ENCODE measurements around the gene NFIB.

The NFIB gene

GRCh38 chr9:14165376-14166035, 148.4 kb downstream of the NFIB start:
- no peaks in the 10 kb centered on the region; the same call in 1 of the 2 replicates for H3K4me1 ChIP-seq (ENCODE audit: insufficient read depth, low read length)
- no peak overlapping the region for H3K27ac ChIP-seq (ENCODE audit: low read length)
- no peak overlapping the region for H3K9ac ChIP-seq (ENCODE audit: low read depth, low read length)
- no peaks in the 10 kb centered on the region for H3K9me3 ChIP-seq (ENCODE audit: insufficient read depth, low read depth, low read length)
- no peak overlapping the region for H3K4me3 ChIP-seq (ENCODE audit: low read length)
- H3K27me3 ChIP-seq (ENCODE audit: insufficient read depth, low read length) = no peaks in the 10 kb centered on the region
- no peaks in the 10 kb centered on the region for H3K36me3 ChIP-seq (ENCODE audit: insufficient read depth, low read depth, low read length)

- no peak overlapping the region for H3K4me3 ChIP-seq (ENCODE audit: low read length)
- H3K27me3 ChIP-seq (ENCODE audit: insufficient read depth, low read length) = no peaks in the 10 kb centered on the region
- no peak overlapping the region for H3K9ac ChIP-seq (ENCODE audit: low read depth, low read length)
- H3K9me3 ChIP-seq (ENCODE audit: insufficient read depth, low read depth, low read length) = no peaks in the 10 kb centered on the region
- no peaks in the 10 kb centered on the region for H3K36me3 ChIP-seq (ENCODE audit: insufficient read depth, low read depth, low read length)
- no peaks in the 10 kb centered on the region; the same call in 1 of the 2 replicates for H3K4me1 ChIP-seq (ENCODE audit: insufficient read depth, low read length)
- no peak overlapping the region for H3K27ac ChIP-seq (ENCODE audit: low read length)
Observed at GRCh38 chr9:14164908-14165307, 149.0 kb downstream of the NFIB start.

DNA sequence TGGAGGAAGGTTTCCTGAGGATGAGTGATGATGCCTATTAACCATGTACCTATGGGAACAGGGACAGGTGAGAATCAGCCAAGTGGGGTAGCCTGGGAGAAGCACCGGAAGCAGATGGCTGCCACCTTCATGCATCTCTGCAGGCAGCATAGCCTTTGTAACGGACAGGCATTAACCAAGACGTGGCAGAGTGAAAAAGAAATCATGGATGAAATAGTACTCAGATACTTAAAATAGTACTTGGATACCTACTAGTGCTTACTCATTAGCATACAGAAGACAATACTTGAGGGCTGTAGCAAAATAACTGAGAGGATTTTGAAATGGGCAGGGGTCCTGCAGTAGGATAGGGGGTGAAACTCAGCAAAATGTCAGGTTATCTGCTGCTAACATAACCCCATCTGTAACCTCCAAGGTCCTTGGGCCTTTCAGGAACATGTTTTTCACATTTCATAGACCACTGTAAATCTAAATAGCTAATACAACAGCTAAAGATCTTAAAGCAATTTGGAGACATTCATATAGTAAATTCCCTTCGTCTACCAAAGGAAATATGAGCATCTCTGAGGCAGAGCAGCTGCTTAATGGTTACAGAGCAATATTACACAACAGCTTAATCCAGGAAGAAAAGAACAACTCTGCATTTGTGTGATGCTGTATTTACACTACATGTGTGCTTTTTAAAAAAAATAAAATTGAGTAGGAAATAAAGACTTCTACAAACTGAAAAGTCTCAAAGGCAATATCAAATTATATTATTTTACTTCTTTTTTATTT, 154.3 kb downstream of the NFIB start:
- Histone ChIP-seq H3K27ac (ENCODE audit: low read length) (no peak overlapping the region), H3K9ac (ENCODE audit: low read depth, low read length) (no peak overlapping the region), H3K36me3 (ENCODE audit: insufficient read depth, low read depth, low read length) (no peaks in the 10 kb centered on the region), H3K4me3 (ENCODE audit: low read length) (no peak overlapping the region), H3K4me1 (ENCODE audit: insufficient read depth, low read length) (peaks cover 11% of the 10 kb centered on the region), H3K27me3 (ENCODE audit: insufficient read depth, low read length) (no peaks in the 10 kb centered on the region), H3K9me3 (ENCODE audit: insufficient read depth, low read depth, low read length) (no peaks in the 10 kb centered on the region)

DNA sequence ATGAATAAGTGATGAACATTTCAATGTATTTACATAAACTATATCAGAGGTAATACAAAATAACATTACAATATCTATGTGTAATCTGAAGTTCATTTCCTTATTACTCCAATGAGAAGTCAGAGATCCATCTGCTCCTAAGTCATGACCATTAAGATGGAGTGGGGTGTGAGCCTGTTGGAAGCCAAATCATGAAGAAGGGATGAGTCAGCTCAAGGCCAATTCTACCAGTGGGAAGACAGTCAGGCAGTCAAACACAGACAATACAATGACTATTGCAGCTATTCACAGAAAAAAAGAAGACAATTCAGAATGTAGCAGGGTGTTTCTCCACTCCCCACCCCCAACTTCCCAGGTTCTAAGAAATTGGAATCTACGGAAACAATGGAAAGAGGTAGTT, 155.0 kb downstream of the NFIB start:
- Histone ChIP-seq H3K4me1 (ENCODE audit: insufficient read depth, low read length) (peaks cover 11% of the 10 kb centered on the region), H3K9me3 (ENCODE audit: insufficient read depth, low read depth, low read length) (no peaks in the 10 kb centered on the region), H3K36me3 (ENCODE audit: insufficient read depth, low read depth, low read length) (no peaks in the 10 kb centered on the region), H3K27me3 (ENCODE audit: insufficient read depth, low read length) (no peaks in the 10 kb centered on the region), H3K27ac (ENCODE audit: low read length) (no peak overlapping the region), H3K4me3 (ENCODE audit: low read length) (no peak overlapping the region), H3K9ac (ENCODE audit: low read depth, low read length) (no peak overlapping the region)

- no peak overlapping the region for H3K9ac ChIP-seq (ENCODE audit: low read depth, low read length)
- H3K9me3 ChIP-seq (ENCODE audit: insufficient read depth, low read depth, low read length) = no peaks in the 10 kb centered on the region
- H3K4me3 ChIP-seq (ENCODE audit: low read length) = no peak overlapping the region
- peaks cover 13% of the 10 kb centered on the region for H3K4me1 ChIP-seq (ENCODE audit: insufficient read depth, low read length)
- H3K27me3 ChIP-seq (ENCODE audit: insufficient read depth, low read length) = no peaks in the 10 kb centered on the region
- H3K27ac ChIP-seq (ENCODE audit: low read length) = no peak overlapping the region
- H3K36me3 ChIP-seq (ENCODE audit: insufficient read depth, low read depth, low read length) = no peaks in the 10 kb centered on the region
Observed at GRCh38 chr9:14158136-14158813, 155.7 kb downstream of the NFIB start.

DNA sequence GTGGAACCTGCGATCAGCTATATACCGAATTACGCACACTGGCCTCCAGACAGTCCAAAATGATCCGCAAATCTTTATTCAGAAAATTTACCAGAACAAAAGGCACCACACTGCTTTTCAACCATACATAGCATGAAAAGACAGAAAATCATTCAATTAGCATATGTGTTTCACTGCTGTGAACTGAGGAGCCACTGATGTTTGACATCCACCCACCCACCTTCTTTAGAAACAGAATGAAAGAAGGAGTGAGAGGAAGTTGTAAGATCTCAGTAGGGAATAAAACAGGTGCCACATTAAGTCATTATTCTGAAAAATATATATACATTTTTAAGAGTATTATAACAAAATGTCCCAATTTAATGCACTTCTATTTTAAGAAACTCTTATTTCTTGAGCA, 156.8 kb downstream of the NFIB start:
- Histone ChIP-seq H3K36me3 (ENCODE audit: insufficient read depth, low read depth, low read length) (no peaks in the 10 kb centered on the region), H3K9me3 (ENCODE audit: insufficient read depth, low read depth, low read length) (no peaks in the 10 kb centered on the region), H3K27ac (ENCODE audit: low read length) (no peak overlapping the region), H3K4me3 (ENCODE audit: low read length) (no peak overlapping the region), H3K27me3 (ENCODE audit: insufficient read depth, low read length) (no peaks in the 10 kb centered on the region), H3K9ac (ENCODE audit: low read depth, low read length) (no peak overlapping the region), H3K4me1 (ENCODE audit: insufficient read depth, low read length) (peaks cover 15% of the 10 kb centered on the region)

DNA sequence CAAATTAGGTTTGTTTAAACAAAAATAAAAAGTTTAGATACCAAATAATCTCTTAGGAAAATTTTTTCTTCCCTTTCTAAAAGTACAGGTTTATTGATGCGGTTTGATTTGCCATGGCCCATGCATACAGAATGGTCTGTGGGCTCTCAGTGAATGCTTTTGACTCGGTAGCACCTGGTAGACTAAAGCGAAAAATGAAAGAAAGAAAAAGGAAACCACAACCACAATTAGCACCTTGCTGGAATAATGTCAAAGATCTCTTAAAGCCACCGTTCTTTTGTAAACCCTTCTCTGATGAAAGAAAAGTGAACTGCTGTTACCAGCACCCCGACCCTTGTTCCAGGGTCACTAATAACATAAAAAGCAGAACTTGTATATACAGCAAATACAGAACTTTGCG, 157.9 kb downstream of the NFIB start:
- H3K36me3 ChIP-seq (ENCODE audit: insufficient read depth, low read depth, low read length) = no peaks in the 10 kb centered on the region
- H3K9me3 ChIP-seq (ENCODE audit: insufficient read depth, low read depth, low read length) = no peaks in the 10 kb centered on the region
- no peak overlapping the region for H3K4me3 ChIP-seq (ENCODE audit: low read length)
- H3K27ac ChIP-seq (ENCODE audit: low read length) = no peak overlapping the region
- H3K27me3 ChIP-seq (ENCODE audit: insufficient read depth, low read length) = no peaks in the 10 kb centered on the region
- no peak overlapping the region for H3K9ac ChIP-seq (ENCODE audit: low read depth, low read length)
- peaks cover 15% of the 10 kb centered on the region; the same call in 1 of the 2 replicates for H3K4me1 ChIP-seq (ENCODE audit: insufficient read depth, low read length)

DNA sequence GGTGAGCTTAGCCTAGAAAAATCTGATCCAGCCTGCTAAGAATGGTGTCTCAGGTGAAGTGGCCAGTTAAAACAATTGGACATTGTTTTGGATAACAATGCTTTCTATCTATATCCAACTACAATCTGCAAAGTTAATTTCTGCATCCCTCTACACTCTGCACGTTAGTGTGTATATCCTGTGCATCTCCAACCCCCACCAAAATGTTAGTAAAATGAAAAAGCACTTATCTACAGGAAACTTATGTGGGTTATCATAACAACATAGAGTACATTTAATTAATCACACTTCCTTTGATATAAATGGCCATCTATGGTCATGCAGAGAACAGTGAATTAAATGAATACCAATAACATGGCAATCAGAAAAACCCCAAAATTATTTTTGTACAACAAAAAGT, 158.7 kb downstream of the NFIB start:
- H3K9me3 ChIP-seq (ENCODE audit: insufficient read depth, low read depth, low read length) = no peaks in the 10 kb centered on the region
- no peak overlapping the region for H3K4me3 ChIP-seq (ENCODE audit: low read length)
- no peaks in the 10 kb centered on the region for H3K36me3 ChIP-seq (ENCODE audit: insufficient read depth, low read depth, low read length)
- no peaks in the 10 kb centered on the region for H3K27me3 ChIP-seq (ENCODE audit: insufficient read depth, low read length)
- no peak overlapping the region for H3K27ac ChIP-seq (ENCODE audit: low read length)
- H3K9ac ChIP-seq (ENCODE audit: low read depth, low read length) = no peak overlapping the region
- H3K4me1 ChIP-seq (ENCODE audit: insufficient read depth, low read length) = peaks cover 15% of the 10 kb centered on the region; the same call in 1 of the 2 replicates

DNA sequence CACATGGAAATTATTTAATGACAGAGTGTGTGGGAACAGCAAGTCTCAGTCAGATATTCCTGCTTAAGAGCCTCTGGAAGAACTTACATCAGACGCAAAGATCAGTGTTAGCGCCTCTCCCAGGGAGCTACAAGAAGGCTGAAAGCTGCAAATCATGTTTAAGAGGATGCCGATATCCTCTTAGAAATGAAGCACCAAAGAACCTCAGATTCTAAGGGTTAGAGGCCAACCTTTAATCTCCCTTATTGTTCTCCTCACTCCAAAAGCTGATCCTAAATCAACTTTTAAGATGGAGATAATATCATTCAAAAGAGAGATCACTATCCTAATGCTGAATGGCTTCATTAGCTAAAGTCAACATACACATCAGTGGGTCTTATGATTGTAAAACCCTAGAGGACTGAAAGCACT, 160.6 kb downstream of the NFIB start:
- H3K4me1 ChIP-seq (ENCODE audit: insufficient read depth, low read length) = peaks cover 9% of the 10 kb centered on the region; the same call in 1 of the 2 replicates
- H3K4me3 ChIP-seq (ENCODE audit: low read length) = no peak overlapping the region
- no peaks in the 10 kb centered on the region for H3K36me3 ChIP-seq (ENCODE audit: insufficient read depth, low read depth, low read length)

GRCh38 chr9:14151451-14151850, 162.5 kb downstream of the NFIB start:
- Histone ChIP-seq H3K9me3 (ENCODE audit: insufficient read depth, low read depth, low read length) (no peaks in the 10 kb centered on the region), H3K4me3 (ENCODE audit: low read length) (no peak overlapping the region), H3K36me3 (ENCODE audit: insufficient read depth, low read depth, low read length) (no peaks in the 10 kb centered on the region), H3K4me1 (ENCODE audit: insufficient read depth, low read length) (peaks cover 4% of the 10 kb centered on the region; the same call in 1 of the 2 replicates), H3K9ac (ENCODE audit: low read depth, low read length) (no peak overlapping the region), H3K27me3 (ENCODE audit: insufficient read depth, low read length) (no peaks in the 10 kb centered on the region), H3K27ac (ENCODE audit: low read length) (no peak overlapping the region)

More for the DNA sequence above, 160.6 kb downstream of the NFIB start:
- H3K9ac ChIP-seq (ENCODE audit: low read depth, low read length) = no peak overlapping the region
- H3K9me3 ChIP-seq (ENCODE audit: insufficient read depth, low read depth, low read length) = no peaks in the 10 kb centered on the region
- H3K27ac ChIP-seq (ENCODE audit: low read length) = no peak overlapping the region
- H3K27me3 ChIP-seq (ENCODE audit: insufficient read depth, low read length) = no peaks in the 10 kb centered on the region

- Histone ChIP-seq H3K27me3 (ENCODE audit: insufficient read depth, low read length) (no peaks in the 10 kb centered on the region), H3K4me1 (ENCODE audit: insufficient read depth, low read length) (peaks cover 4% of the 10 kb centered on the region; the same call in 1 of the 2 replicates), H3K27ac (ENCODE audit: low read length) (no peak overlapping the region), H3K4me3 (ENCODE audit: low read length) (no peak overlapping the region), H3K36me3 (ENCODE audit: insufficient read depth, low read depth, low read length) (no peaks in the 10 kb centered on the region), H3K9ac (ENCODE audit: low read depth, low read length) (no peak overlapping the region), H3K9me3 (ENCODE audit: insufficient read depth, low read depth, low read length) (no peaks in the 10 kb centered on the region)
Observed at GRCh38 chr9:14148501-14149103, 165.3 kb downstream of the NFIB start.
